Measurements from ENCODE around the gene MRPL50.
A peak's percentile ranks its signal among the peaks of the same experiment; 100 is the strongest.

- peak in 1 of 4 donors; percentile 12 for TF ChIP-seq CTCF (IDR thresholded peaks at IDR 0.05)
- no peak for TF ChIP-seq POLR2A (IDR thresholded peaks at IDR 0.05)
Observed at GRCh38 chr9:101350285-101350684, 48.1 kb downstream of the MRPL50 start.

All from right lobe of liver (tissue), 4 donors.